ENCODE data around the gene LGI1. TPM values are rescaled to one million over a fixed set of nuclear protein-coding genes. Genes with fewer than 3 reads are reported as not detected.

LGI1 gene
- total and polyA plus RNA-seq, 2 donors from 2014 or later, result not detected

GRCh38 chr10:93796167-93796566, 38.4 kb downstream of the LGI1 start:
- H3K4me3 ChIP-seq (ENCODE audit: low read length in 3 of 3), result no peak overlapping the region
- peaks cover 0 to 3% (median 0%) of the 10 kb centered on the region in 3 donors for H3K9me3 ChIP-seq (ENCODE audit: control insufficient read depth in 2 of 3, insufficient read depth in 1 of 3, low read length in 3 of 3)
- no peak for DNase-seq
- no peak overlapping the region for H3K27ac ChIP-seq (ENCODE audit: low read depth in 2 of 2, low read length in 2 of 2)
- intact Hi-C loops (cut with DNase I), result no loop called here
- no peak for TF ChIP-seq CTCF (IDR thresholded peaks at IDR 0.05; ENCODE audit: borderline replicate concordance, extremely low read depth, insufficient read depth)
- no peak for FAIRE-seq
- no peaks in the 10 kb centered on the region for H3K4me1 ChIP-seq (ENCODE audit: control insufficient read depth in 2 of 3, insufficient read depth in 2 of 3, low read depth in 1 of 3, low read length in 3 of 3)
- no peaks in the 10 kb centered on the region for H3K27me3 ChIP-seq (ENCODE audit: control insufficient read depth, insufficient read depth, low read length)
- H3K36me3 ChIP-seq (ENCODE audit: control insufficient read depth in 2 of 3, insufficient read depth in 3 of 3, low read length in 3 of 3), result no peaks in the 10 kb centered on the region
- no peak overlapping the region for H3K9ac ChIP-seq (ENCODE audit: low read length in 3 of 3)

- no peaks in the 10 kb centered on the region for H3K27me3 ChIP-seq (ENCODE audit: control insufficient read depth, insufficient read depth, low read length)
- H3K4me1 ChIP-seq (ENCODE audit: control insufficient read depth in 2 of 3, insufficient read depth in 2 of 3, low read depth in 1 of 3, low read length in 3 of 3), result no peaks in the 10 kb centered on the region
- no peak overlapping the region for H3K4me3 ChIP-seq (ENCODE audit: low read length in 3 of 3)
- no peak overlapping the region for H3K9ac ChIP-seq (ENCODE audit: low read length in 3 of 3)
- DNase-seq (no peak), FAIRE-seq (no peak)
- no peak for TF ChIP-seq CTCF (IDR thresholded peaks at IDR 0.05; ENCODE audit: borderline replicate concordance, extremely low read depth, insufficient read depth)
- H3K36me3 ChIP-seq (ENCODE audit: control insufficient read depth in 2 of 3, insufficient read depth in 3 of 3, low read length in 3 of 3), result no peaks in the 10 kb centered on the region
- H3K27ac ChIP-seq (ENCODE audit: low read depth in 2 of 2, low read length in 2 of 2), result no peak overlapping the region
- intact Hi-C loops (cut with DNase I), result no loop called here
- H3K9me3 ChIP-seq (ENCODE audit: control insufficient read depth in 2 of 3, insufficient read depth in 1 of 3, low read length in 3 of 3), result peaks cover 0 to 3% (median 0%) of the 10 kb centered on the region in 3 donors
These were observed 40.1 kb downstream of the LGI1 start for GRCh38 chr10:93797825-93798224.

- Histone ChIP-seq H3K27ac (ENCODE audit: low read depth in 2 of 2, low read length in 2 of 2) (no peak overlapping the region), H3K9me3 (ENCODE audit: control insufficient read depth in 2 of 3, insufficient read depth in 1 of 3, low read length in 3 of 3) (peaks cover 0 to 3% (median 0%) of the 10 kb centered on the region in 3 donors), H3K4me3 (ENCODE audit: low read length in 3 of 3) (no peak overlapping the region), H3K27me3 (ENCODE audit: control insufficient read depth, insufficient read depth, low read length) (no peaks in the 10 kb centered on the region), H3K4me1 (ENCODE audit: control insufficient read depth in 2 of 3, insufficient read depth in 2 of 3, low read depth in 1 of 3, low read length in 3 of 3) (no peaks in the 10 kb centered on the region), H3K9ac (ENCODE audit: low read length in 3 of 3) (no peak overlapping the region), H3K36me3 (ENCODE audit: control insufficient read depth in 2 of 3, insufficient read depth in 3 of 3, low read length in 3 of 3) (no peaks in the 10 kb centered on the region)
- intact Hi-C loops (cut with DNase I), result no loop called here
- TF ChIP-seq CTCF (IDR thresholded peaks at IDR 0.05; ENCODE audit: borderline replicate concordance, extremely low read depth, insufficient read depth), result no peak
- DNase-seq (no peak), FAIRE-seq (no peak)
These were observed 41.5 kb downstream of the LGI1 start for GRCh38 chr10:93799155-93799708.

DNA sequence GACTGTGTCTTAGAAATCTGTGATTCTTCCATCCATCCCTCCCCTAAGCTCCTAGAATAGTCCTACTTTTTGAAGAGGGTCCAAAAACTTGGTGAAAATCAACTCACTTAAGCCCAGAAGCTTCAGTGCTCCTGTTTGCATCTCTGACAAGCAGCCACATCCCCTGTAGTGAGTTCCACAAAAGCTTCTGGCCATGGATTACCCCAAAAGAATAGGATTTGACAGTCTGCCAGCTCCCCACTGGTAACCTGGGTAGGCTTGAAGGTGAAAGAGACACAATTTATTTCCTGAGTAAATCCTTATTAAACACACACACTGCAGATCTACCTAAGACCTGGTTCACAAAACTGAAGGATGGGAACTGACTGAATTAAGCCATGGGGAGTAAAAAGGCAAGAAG, 46.5 kb downstream of the LGI1 start:
- H3K4me1 ChIP-seq (ENCODE audit: control insufficient read depth in 2 of 3, insufficient read depth in 2 of 3, low read depth in 1 of 3, low read length in 3 of 3), result no peaks in the 10 kb centered on the region
- H3K9ac ChIP-seq (ENCODE audit: low read length in 3 of 3), result no peak overlapping the region
- no peak for TF ChIP-seq CTCF (IDR thresholded peaks at IDR 0.05; ENCODE audit: borderline replicate concordance, extremely low read depth, insufficient read depth)
- no peak overlapping the region for H3K27ac ChIP-seq (ENCODE audit: low read depth in 2 of 2, low read length in 2 of 2)
- intact Hi-C loops (cut with DNase I), result no loop called here
- H3K36me3 ChIP-seq (ENCODE audit: control insufficient read depth in 2 of 3, insufficient read depth in 3 of 3, low read length in 3 of 3), result no peaks in the 10 kb centered on the region
- no peak for FAIRE-seq
- no peaks in the 10 kb centered on the region for H3K9me3 ChIP-seq (ENCODE audit: control insufficient read depth in 2 of 3, insufficient read depth in 1 of 3, low read length in 3 of 3)
- H3K4me3 ChIP-seq (ENCODE audit: low read length in 3 of 3), result no peak overlapping the region
- no peaks in the 10 kb centered on the region for H3K27me3 ChIP-seq (ENCODE audit: control insufficient read depth, insufficient read depth, low read length)
- no peak for DNase-seq
